ENCODE measurements around the gene SLC4A1.

Gene SLC4A1

DNA sequence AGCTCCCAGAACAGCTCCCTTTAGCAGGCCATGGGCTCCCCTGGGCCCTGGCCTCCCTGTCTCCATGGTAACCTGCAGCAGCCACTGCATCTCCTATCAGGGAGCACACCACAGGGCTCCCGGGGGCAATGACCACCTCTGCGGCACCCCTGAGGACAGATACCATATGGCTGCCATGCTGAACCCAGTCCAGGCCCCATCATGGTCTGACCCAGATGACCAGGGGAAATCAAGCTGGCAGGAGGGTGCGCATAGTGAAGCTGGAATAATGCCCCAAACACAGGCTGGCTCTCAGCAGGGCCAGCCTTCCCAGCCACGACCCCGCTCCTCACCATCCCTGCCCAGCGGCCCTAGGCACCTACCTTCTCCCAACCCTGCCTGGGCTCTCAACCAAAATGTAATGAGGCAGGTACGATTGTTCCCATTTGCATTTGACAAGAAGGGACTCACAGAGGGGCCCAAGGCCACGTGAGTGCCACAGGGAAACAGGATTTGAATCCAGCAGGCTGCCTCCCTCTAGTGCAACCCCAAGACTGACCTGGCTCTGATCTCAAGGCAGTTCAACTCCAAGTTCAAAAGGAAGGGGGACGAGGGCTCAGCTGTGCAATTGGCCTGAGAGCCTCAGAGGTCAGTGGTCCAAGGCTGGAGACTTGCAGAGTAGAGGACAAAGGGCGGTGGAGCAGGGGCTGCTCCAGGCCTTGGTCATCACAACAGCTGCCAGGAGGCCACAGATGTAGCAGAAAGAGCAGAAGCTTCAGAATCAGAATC lies 42.9 kb upstream of the SLC4A1 start:
- no peak for TF ChIP-seq Cebpa-rat (IDR thresholded peaks at IDR 0.05)
- Histone ChIP-seq H3K9me3 (no peaks in the 10 kb centered on the region), H3K4me1 (peaks cover 15% of the 10 kb centered on the region), H3K4me3 (no peak overlapping the region), H3K4me2 (peak overlapping the region; percentile 12; the same call in 1 of the 2 replicates), H3K36me3 (no peaks in the 10 kb centered on the region), H4K20me1 (peaks cover 27% of the 10 kb centered on the region; the same call in 1 of the 2 replicates), H3K9ac (no peak overlapping the region), H3K27ac (no peak overlapping the region), H3K27me3 (peaks cover 61% of the 10 kb centered on the region)

GRCh38 chr17:44310188-44310587 lies 42.3 kb upstream of the SLC4A1 start:
- H3K4me1 ChIP-seq = peaks cover 15% of the 10 kb centered on the region
- H3K36me3 ChIP-seq = no peaks in the 10 kb centered on the region
- peaks cover 27% of the 10 kb centered on the region; the same call in 1 of the 2 replicates for H4K20me1 ChIP-seq
- no peak for TF ChIP-seq Cebpa-rat (IDR thresholded peaks at IDR 0.05)
- no peak overlapping the region for H3K4me3 ChIP-seq
- no peaks in the 10 kb centered on the region for H3K9me3 ChIP-seq
- peak overlapping the region; percentile 12; the same call in 1 of the 2 replicates for H3K4me2 ChIP-seq
- no peak overlapping the region for H3K27ac ChIP-seq
- peaks cover 55% of the 10 kb centered on the region for H3K27me3 ChIP-seq
- no peak overlapping the region for H3K9ac ChIP-seq

DNA sequence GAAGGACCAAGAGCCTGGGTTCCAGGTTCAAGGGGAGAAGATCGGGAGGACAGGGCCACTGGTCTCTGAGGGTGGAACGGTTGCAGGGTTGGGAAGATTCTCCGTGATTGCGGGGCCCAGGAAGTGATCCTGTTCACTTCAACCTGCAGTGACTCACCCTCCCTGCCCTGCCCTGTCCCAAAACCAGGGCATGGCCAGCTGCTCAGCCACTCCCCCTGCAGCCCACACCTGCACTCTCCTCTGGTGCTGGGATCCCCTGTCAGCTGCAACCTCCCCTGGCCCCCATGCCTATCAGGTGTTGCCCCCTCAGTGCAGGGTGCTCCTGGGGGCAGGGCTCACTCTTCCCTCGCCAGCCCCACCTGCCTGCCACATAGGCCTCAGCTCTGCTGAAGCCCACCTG lies 41.5 kb upstream of the SLC4A1 start:
- Histone ChIP-seq H3K4me3 (no peak overlapping the region), H3K4me1 (peaks cover 15% of the 10 kb centered on the region), H3K9me3 (no peaks in the 10 kb centered on the region), H4K20me1 (peaks cover 27% of the 10 kb centered on the region; the same call in 1 of the 2 replicates), H3K27me3 (peaks cover 48% of the 10 kb centered on the region), H3K9ac (no peak overlapping the region), H3K36me3 (no peaks in the 10 kb centered on the region), H3K4me2 (peak overlapping the region; percentile 88; the same call in 1 of the 2 replicates), H3K27ac (no peak overlapping the region)
- TF ChIP-seq Cebpa-rat (IDR thresholded peaks at IDR 0.05) = no peak

DNA sequence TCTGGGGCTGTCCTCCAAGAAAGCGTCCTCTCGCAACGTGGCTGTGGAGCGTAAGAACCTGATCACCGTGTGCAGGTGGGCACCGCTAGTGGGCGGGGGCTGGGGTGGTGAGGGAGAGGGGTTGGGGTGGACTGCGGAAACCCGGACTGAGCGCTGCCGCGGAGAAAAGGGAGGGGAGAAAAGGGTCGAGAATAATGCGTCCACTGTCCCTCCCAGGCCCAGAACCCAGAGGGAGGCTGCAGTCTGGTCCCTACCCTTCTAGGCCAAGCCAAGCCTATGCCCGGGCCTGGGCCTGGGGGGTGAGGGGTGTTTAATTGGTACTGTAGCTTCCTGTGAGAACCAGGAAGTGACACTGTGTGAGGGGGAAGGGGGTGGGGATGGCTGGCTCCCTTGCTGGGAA lies 40.9 kb upstream of the SLC4A1 start:
- Histone ChIP-seq H3K27me3 (peaks cover 42% of the 10 kb centered on the region), H3K9me3 (no peaks in the 10 kb centered on the region), H3K36me3 (no peaks in the 10 kb centered on the region), H3K27ac (no peak overlapping the region), H3K4me2 (peak overlapping the region; percentile 88), H3K4me3 (no peak overlapping the region), H4K20me1 (peaks cover 27% of the 10 kb centered on the region; the same call in 1 of the 2 replicates), H3K9ac (no peak overlapping the region), H3K4me1 (peaks cover 15% of the 10 kb centered on the region)
- no peak for TF ChIP-seq Cebpa-rat (IDR thresholded peaks at IDR 0.05)

DNA sequence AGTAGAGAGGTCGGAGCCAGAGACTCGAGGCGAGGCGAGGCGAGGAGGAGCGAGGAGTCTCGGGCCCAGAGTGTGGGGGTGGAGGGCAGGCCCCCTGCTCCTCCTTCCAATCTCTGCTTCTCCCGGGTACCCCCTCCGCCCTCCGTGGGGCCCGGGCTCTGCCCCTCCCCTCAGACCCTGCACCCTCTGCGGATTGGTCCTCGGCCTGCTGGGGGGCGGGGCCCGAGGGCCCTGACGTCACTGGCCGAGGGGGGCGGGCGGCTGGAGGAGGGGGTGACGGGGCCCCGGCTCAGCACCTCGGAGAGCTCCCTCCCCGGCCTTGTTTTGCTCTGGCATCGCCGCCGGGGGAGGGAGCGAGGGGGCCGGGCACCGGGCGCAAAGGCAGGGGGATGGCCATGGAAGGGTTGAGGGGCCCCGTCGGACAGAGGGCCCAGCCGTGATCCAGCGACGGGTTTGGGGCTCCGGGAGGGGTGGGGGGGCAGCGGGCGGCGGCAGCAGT lies 40.4 kb upstream of the SLC4A1 start, which contains the start of gene RUNDC3A:
RUNDC3A (plus strand) TSS at position 282 of the 499 bp plus-strand sequence. CDS start 232 bp downstream, outside the sequence.
- Histone ChIP-seq H3K27ac (no peak within 1 kb of the TSS), H3K9ac (no peak within 1 kb of the TSS), H3K9me3 (no peaks in the 10 kb centered on the region)

GRCh38 chr17:44307387-44308186 lies 39.7 kb upstream of the SLC4A1 start:
- no peaks in the 10 kb centered on the region for H3K9me3 ChIP-seq
- H3K4me1 ChIP-seq = peaks cover 15% of the 10 kb centered on the region
- H3K4me2 ChIP-seq = peak overlapping the region; percentile 88
- no peak overlapping the region for H3K9ac ChIP-seq
- H3K4me3 ChIP-seq = peak overlapping the region; percentile 61
- no peak overlapping the region for H3K27ac ChIP-seq
- peaks cover 27% of the 10 kb centered on the region; the same call in 1 of the 2 replicates for H4K20me1 ChIP-seq
- H3K36me3 ChIP-seq = no peaks in the 10 kb centered on the region
- H3K27me3 ChIP-seq = peaks cover 30% of the 10 kb centered on the region
- no peak for TF ChIP-seq Cebpa-rat (IDR thresholded peaks at IDR 0.05)

More for the DNA sequence above, 40.4 kb upstream of the SLC4A1 start, which contains the start of gene RUNDC3A:
- peaks cover 27% of the 10 kb centered on the region; the same call in 1 of the 2 replicates for H4K20me1 ChIP-seq
- H3K27me3 ChIP-seq = peaks cover 37% of the 10 kb centered on the region
- TF ChIP-seq Cebpa-rat (IDR thresholded peaks at IDR 0.05) = no peak
- peak within 1 kb of the TSS; percentile 88 for H3K4me2 ChIP-seq
- peak within 1 kb of the TSS; percentile 61 for H3K4me3 ChIP-seq
- H3K4me1 ChIP-seq = peaks cover 15% of the 10 kb centered on the region
- H3K36me3 ChIP-seq = no peaks in the 10 kb centered on the region

DNA sequence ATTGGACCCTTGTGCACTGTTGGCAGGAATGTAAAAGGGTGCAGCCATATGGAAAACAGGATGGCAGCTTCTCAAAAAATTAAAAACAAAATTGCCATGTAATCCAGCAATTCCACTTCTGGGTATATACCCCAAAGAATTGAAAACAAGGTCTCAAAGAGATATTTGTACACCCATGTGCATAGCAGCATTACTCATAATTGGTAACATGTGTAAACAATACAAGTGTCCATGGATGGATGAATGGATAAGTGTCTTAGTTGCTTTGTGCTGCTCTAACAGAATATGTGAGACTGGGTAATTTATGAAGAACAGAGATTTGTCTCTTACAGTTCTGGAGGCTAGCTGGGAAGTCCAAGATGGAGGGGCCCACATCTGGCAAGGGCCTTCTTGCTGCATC lies 36.7 kb upstream of the SLC4A1 start:
- peaks cover 13% of the 10 kb centered on the region; the same call in 1 of the 2 replicates for H3K27me3 ChIP-seq
- H3K9me3 ChIP-seq = no peaks in the 10 kb centered on the region
- no peak for TF ChIP-seq Cebpa-rat (IDR thresholded peaks at IDR 0.05)
- peaks cover 15% of the 10 kb centered on the region; the same call in 1 of the 2 replicates for H4K20me1 ChIP-seq
- H3K4me2 ChIP-seq = no peak overlapping the region
- H3K9ac ChIP-seq = no peak overlapping the region
- peaks cover 8% of the 10 kb centered on the region for H3K4me1 ChIP-seq
- H3K36me3 ChIP-seq = no peaks in the 10 kb centered on the region
- H3K4me3 ChIP-seq = no peak overlapping the region
- H3K27ac ChIP-seq = no peak overlapping the region

DNA sequence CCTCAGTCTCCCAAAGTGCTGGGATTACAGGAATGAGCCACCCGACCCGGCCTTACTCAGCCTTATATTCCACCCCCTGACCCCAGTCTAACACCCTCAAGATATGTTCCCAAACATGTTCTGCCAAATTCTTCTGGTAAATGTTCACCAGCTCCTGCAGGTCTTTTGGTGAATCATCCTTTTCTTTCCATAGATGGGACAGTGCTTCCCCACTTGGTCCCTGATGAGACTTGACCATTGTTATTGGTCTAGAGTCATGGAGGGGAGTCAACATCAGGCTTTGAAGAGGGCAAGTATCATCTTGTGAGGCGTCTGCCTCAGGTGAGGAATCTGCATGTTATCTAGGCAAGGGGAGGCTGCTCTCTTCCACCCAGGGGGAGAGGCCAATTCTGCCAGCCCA lies 30.0 kb upstream of the SLC4A1 start:
- H3K27ac ChIP-seq = no peak overlapping the region
- H3K4me1 ChIP-seq = no peaks in the 10 kb centered on the region
- H3K4me3 ChIP-seq = no peak overlapping the region
- no peaks in the 10 kb centered on the region for H3K27me3 ChIP-seq
- TF ChIP-seq Cebpa-rat (IDR thresholded peaks at IDR 0.05) = no peak
- no peak overlapping the region for H3K9ac ChIP-seq
- H3K9me3 ChIP-seq = no peaks in the 10 kb centered on the region
- no peaks in the 10 kb centered on the region for H3K36me3 ChIP-seq
- H3K4me2 ChIP-seq = no peak overlapping the region
- no peaks in the 10 kb centered on the region for H4K20me1 ChIP-seq

DNA sequence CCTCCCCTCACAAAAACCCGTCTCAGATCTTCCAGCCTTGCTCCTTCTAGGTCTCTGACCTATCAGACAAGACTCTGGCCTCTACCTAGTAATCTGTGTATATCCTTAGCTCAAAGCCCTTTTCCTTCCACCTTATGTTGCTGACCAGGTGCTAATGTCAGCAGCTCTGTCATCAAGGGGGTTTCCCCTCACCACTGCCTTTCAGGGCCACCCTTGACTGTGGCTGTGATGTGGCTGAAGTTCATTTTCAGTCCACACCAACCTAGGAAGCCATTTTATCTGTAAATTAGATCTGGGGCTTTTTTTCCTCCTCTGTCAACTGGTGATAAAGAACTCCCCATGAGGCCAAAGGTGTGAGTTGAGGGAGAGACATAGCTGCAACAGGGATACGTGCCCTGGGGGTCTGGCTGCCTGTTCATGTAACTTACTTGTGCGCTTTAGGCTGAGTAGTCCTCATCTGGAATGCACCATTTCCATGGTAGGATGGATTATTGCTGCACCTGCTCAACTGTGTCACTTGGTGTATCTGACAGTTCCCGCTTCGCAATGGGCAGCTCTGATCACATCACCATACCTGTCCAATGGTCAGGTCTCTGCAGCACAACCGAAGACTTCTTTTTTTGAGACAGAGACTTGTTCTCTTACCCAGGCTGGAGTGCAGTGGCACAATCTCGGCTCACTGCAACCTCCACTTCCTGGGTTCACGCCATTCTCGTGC lies 25.7 kb upstream of the SLC4A1 start:
- Histone ChIP-seq H3K9ac (no peak overlapping the region), H3K4me1 (no peaks in the 10 kb centered on the region), H3K27me3 (no peaks in the 10 kb centered on the region), H3K27ac (no peak overlapping the region), H3K4me3 (no peak overlapping the region), H4K20me1 (no peaks in the 10 kb centered on the region), H3K4me2 (no peak overlapping the region), H3K36me3 (no peaks in the 10 kb centered on the region), H3K9me3 (no peaks in the 10 kb centered on the region)
- TF ChIP-seq Cebpa-rat (IDR thresholded peaks at IDR 0.05) = no peak

Measured in BLaER1 (cell line).